GM21825 (cell line): ENCODE data around the gene LIPH.
"Not testable (repeated sequence)": the region's sequence is repeated elsewhere in the genome, so short reads cannot be mapped to it uniquely, and the experiment has no call there.

Experiments
- ATAC-seq: cut with Tn5 transposase; IDR thresholded peaks from one replicate; pipeline ENCODE4 v1.9.1; 2021; ENCODE audit warnings: mild to moderate bottlenecking, moderate library complexity; ENCODE audit not compliant: unreplicated experiment

LIPH gene

GRCh38 chr3:185552358-185552877 lies at the start of gene LIPH:
LIPH (minus strand) TSS chr3:185552588; CDS start chr3:185552471, 117 bp downstream.
- ATAC-seq: peak; percentile 88

- peak; percentile 70 for ATAC-seq
Measured at GRCh38 chr3:185595526-185595925, 43.1 kb upstream of the LIPH start.

- ATAC-seq: no peak
Measured at GRCh38 chr3:185594073-185594472, 41.7 kb upstream of the LIPH start.

GRCh38 chr3:185586686-185587039 lies 34.3 kb upstream of the LIPH start:
- no peak for ATAC-seq

GRCh38 chr3:185585859-185586685 lies 33.7 kb upstream of the LIPH start, which contains the start of gene SENP2:
SENP2 (plus strand) TSS chr3:185586295; CDS start chr3:185586414, 119 bp downstream.
- peak; percentile 95 for ATAC-seq

GRCh38 chr3:185585518-185585858 lies 33.1 kb upstream of the LIPH start:
- ATAC-seq: no peak

- ATAC-seq: no peak
Measured at GRCh38 chr3:185584686-185585085, 32.3 kb upstream of the LIPH start.

GRCh38 chr3:185583925-185584324 lies 31.5 kb upstream of the LIPH start:
- no peak for ATAC-seq

GRCh38 chr3:185582871-185583270 lies 30.5 kb upstream of the LIPH start:
- no peak for ATAC-seq

- ATAC-seq: no peak
Measured at GRCh38 chr3:185582236-185582635, 29.8 kb upstream of the LIPH start.

GRCh38 chr3:185575108-185575869 lies 22.9 kb upstream of the LIPH start:
- peak; percentile 69 for ATAC-seq

- no peak for ATAC-seq
Measured at GRCh38 chr3:185572183-185572582, 19.8 kb upstream of the LIPH start.

GRCh38 chr3:185561958-185562357 lies 9.6 kb upstream of the LIPH start:
- no peak for ATAC-seq

- ATAC-seq: no peak
Measured at GRCh38 chr3:185561374-185561943, 9.1 kb upstream of the LIPH start.

- no peak for ATAC-seq
Measured at GRCh38 chr3:185560676-185561075, 8.3 kb upstream of the LIPH start.

GRCh38 chr3:185559706-185560090 lies 7.3 kb upstream of the LIPH start:
- ATAC-seq: no peak

- ATAC-seq: no peak
Measured at GRCh38 chr3:185558395-185558794, 6.0 kb upstream of the LIPH start.

GRCh38 chr3:185556640-185557039 lies 4.3 kb upstream of the LIPH start:
- not testable (repeated sequence) for ATAC-seq

GRCh38 chr3:185555860-185556347 lies 3.5 kb upstream of the LIPH start:
- ATAC-seq: no peak

- no peak for ATAC-seq
Measured at GRCh38 chr3:185555101-185555501, 2.7 kb upstream of the LIPH start.

- ATAC-seq: no peak
Measured at GRCh38 chr3:185549651-185550111, 2.7 kb downstream of the LIPH start.
